GM19043 (cell line): ENCODE results near the gene RTN1.

Experiments
- ATAC-seq: cut with Tn5 transposase; IDR thresholded peaks from one replicate; pipeline ENCODE4 v1.9.1; 2021; ENCODE audit warnings: low read depth; ENCODE audit not compliant: unreplicated experiment

The RTN1 gene

GRCh38 chr14:59811815-59812214, 58.8 kb downstream of the RTN1 start:
- ATAC-seq = no peak

- no peak for ATAC-seq
Measured at GRCh38 chr14:59811073-59811472, 59.5 kb downstream of the RTN1 start.

- no peak for ATAC-seq
Measured at GRCh38 chr14:59803052-59803540, 67.5 kb downstream of the RTN1 start.

GRCh38 chr14:59788176-59788575, 82.4 kb downstream of the RTN1 start:
- no peak for ATAC-seq

- ATAC-seq = no peak
Measured at GRCh38 chr14:59787045-59787674, 83.4 kb downstream of the RTN1 start.

- ATAC-seq = no peak
Measured at GRCh38 chr14:59785629-59786028, 84.9 kb downstream of the RTN1 start.

GRCh38 chr14:59782760-59783159, 87.8 kb downstream of the RTN1 start:
- no peak for ATAC-seq

GRCh38 chr14:59777006-59777579, 93.5 kb downstream of the RTN1 start:
- no peak for ATAC-seq

- no peak for ATAC-seq
Measured at GRCh38 chr14:59776468-59776867, 94.1 kb downstream of the RTN1 start.

GRCh38 chr14:59772233-59772632, 98.3 kb downstream of the RTN1 start:
- ATAC-seq = no peak

GRCh38 chr14:59771577-59771976, 99.0 kb downstream of the RTN1 start:
- no peak for ATAC-seq

- ATAC-seq = no peak
Measured at GRCh38 chr14:59769586-59769985, 101.0 kb downstream of the RTN1 start.

- no peak for ATAC-seq
Measured at GRCh38 chr14:59768855-59769375, 101.7 kb downstream of the RTN1 start.

- ATAC-seq = no peak
Measured at GRCh38 chr14:59761851-59762250, 108.7 kb downstream of the RTN1 start.

GRCh38 chr14:59755409-59756135, 115.0 kb downstream of the RTN1 start:
- ATAC-seq = no peak

GRCh38 chr14:59754256-59754655, 116.3 kb downstream of the RTN1 start:
- no peak for ATAC-seq

- ATAC-seq = no peak
Measured at GRCh38 chr14:59753512-59753911, 117.1 kb downstream of the RTN1 start.

GRCh38 chr14:59751578-59751977, 119.0 kb downstream of the RTN1 start:
- ATAC-seq = no peak

- ATAC-seq = no peak
Measured at GRCh38 chr14:59739794-59740193, 130.8 kb downstream of the RTN1 start.

GRCh38 chr14:59728304-59728703, 142.3 kb downstream of the RTN1 start:
- no peak for ATAC-seq

GRCh38 chr14:59727073-59727661, 143.4 kb downstream of the RTN1 start:
- no peak for ATAC-seq
